Gastrocnemius medialis (tissue), 4 donors: Measurements from ENCODE around the gene EPB41L4B.

Source experiments
- CTCF ChIP-seq, 5 experiments: fragments of 450-650 bp in 3 of 5; fragments of 200-600 bp in 2 of 5; sonication (generic) in 2 of 5; IDR thresholded peaks in 4 of 5; conservative IDR thresholded peaks in 1 of 5; 1 replicate in 4 of 5; 2 replicates in 1 of 5; pipeline ENCODE4 v1.5.1; 2016 to 2019; ENCODE audit warnings: antibody characterized with exemption in 5 of 5, mild to moderate bottlenecking in 3 of 5, moderate library complexity in 3 of 5
- POLR2A ChIP-seq, 2 donors: fragments of 450-650 bp; IDR thresholded peaks; one replicate each; pipeline ENCODE4 v1.6.1; 2017; ENCODE audit warnings: antibody characterized with exemption in 2 of 2, mild to moderate bottlenecking in 2 of 2, moderate library complexity in 2 of 2

GRCh38 chr9:109150925-109151545 is 169.8 kb downstream of the EPB41L4B start:
- no peak for TF ChIP-seq CTCF (IDR thresholded peaks at IDR 0.05 in 4 of 5, conservative IDR thresholded peaks at IDR 0.05 in 1 of 5)
- TF ChIP-seq POLR2A (IDR thresholded peaks at IDR 0.05) = no peak
